Pancreas (tissue), 10 donors: ENCODE results near the gene ERBB2. TPM values are rescaled to one million over a fixed set of nuclear protein-coding genes. Genes with fewer than 3 reads are reported as not detected.

ENCODE experiments used
- ATAC-seq, 4 donors: fragments of 200-7000 bp; cut with Tn5 transposase; one replicate each; pipeline versions ENCODE4 v1.8.0 to v1.9.1; 2020; ENCODE audit warnings: mild to moderate bottlenecking in 4 of 4, moderate library complexity in 4 of 4
- DNase-seq, 6 donors: peaks; one replicate each; pipeline ENCODE4 v3.0.0-alpha.2; 2020
- FAIRE-seq: peaks from 2 replicates; lab custom pipeline; 2012; peaks lifted over from hg19 to GRCh38; lab: Jason Lieb, UNC
- H3K27ac ChIP-seq, 4 donors: fragments of 200-600 bp; sonication (generic); 1 replicate in 3 of 4; 2 replicates in 1 of 4; pipeline versions ENCODE4 v1.5.0 to v1.8.0; 2020
- H3K27me3 ChIP-seq, 4 donors: fragments of 200-600 bp; one replicate each; pipeline ENCODE4 v1.8.0; 2021
- H3K36me3 ChIP-seq, 3 donors: fragments of 200-600 bp; sonication (generic) in 1 of 3; one replicate each; pipeline versions ENCODE4 v1.5.0 to v1.8.0; 2020 to 2021
- H3K4me1 ChIP-seq, 3 donors: fragments of 200-600 bp; one replicate each; pipeline ENCODE4 v1.8.0; 2021
- H3K4me3 ChIP-seq, 4 donors: fragments of 200-600 bp; sonication (generic) in 2 of 4; one replicate each; pipeline versions ENCODE4 v1.5.0 to v1.8.0; 2020 to 2021
- H3K9me3 ChIP-seq, 4 donors: fragments of 200-600 bp; one replicate each; pipeline ENCODE4 v1.8.0; 2021
- WGBS, 2 donors: extraction: QIAGEN DNeasy Blood & Tissue Kit; methylation state at CpG; one replicate each; pipeline ENCODE4 v1.1.7; 2013; 5-methylcytosine and 5-hydroxymethylcytosine counted together
- intact Hi-C, 3 donors: fragments of 100-400 bp; cut with DNase I; formaldehyde crosslinking; loops; one replicate each; pipeline versions ENCODE4 v1.11.1 to v1.14.2; 2022
- polyA plus RNA-seq, 2 donors: library from polyadenylated mRNA; stranded (reverse); fragments of 200-250 nt; gene quantifications; one replicate each; pipeline ENCODE4 v1.2.3, GENCODE V29; 2013
- total RNA-seq, 6 donors: library from RNA; stranded (reverse); fragmentation: NEBNext Ultra II Directional in 4 of 6; extraction: Animal tissue kit (Norgen Biotek cat#: 25700) in 4 of 6; gene quantifications; one replicate each; pipeline versions ENCODE4 v1.2.1 to v1.2.4, GENCODE V29; 2021 to 2023
- TF ChIP-seq, protein P1 (sequence below), 4 donors: fragments of 200-600 bp; sonication (generic) in 3 of 4; IDR thresholded peaks; one replicate each; pipeline versions ENCODE4 v1.5.0 to v1.8.0; 2021; ENCODE audit warnings: antibody characterized with exemption in 4 of 4
- donor health status: healthy with polysubstance abuse.
- donor health status: DM: no; HTN: no; CAD: no; lungs with moderate emphysema.
- donor health status: DM: no; HTN: no; CAD: no.
- donor health status: control.
- donor health status: control.
- donor health status: Bipolar disorder and iron deficiency.
- donor health status: DM: yes; HTN: yes; CAD: no.
- donor health status: DM: no; HTN: no; CAD: no.
- donor health status: DM: no; HTN: no; CAD: no.
- donor health status: DM: yes; HTN: yes; CAD: no.

ERBB2 gene
- total and polyA plus RNA-seq, 8 donors: 37.2 to 78.9 (median 43.9) TPM

GRCh38 chr17:39678340-39679116 is 21.3 kb upstream of the ERBB2 start:
- FAIRE-seq (no peak), ATAC-seq (no peak), DNase-seq (peak in 1 of 6 donors; percentile 51)
- Histone ChIP-seq H3K27ac (no peak overlapping the region), H3K36me3 (no peaks in the 10 kb centered on the region), H3K4me3 (no peak overlapping the region), H3K9me3 (no peaks in the 10 kb centered on the region), H3K4me1 (peaks cover 0 to 8% (median 5%) of the 10 kb centered on the region in 3 donors), H3K27me3 (no peaks in the 10 kb centered on the region)
- TF ChIP-seq, protein P1, sequence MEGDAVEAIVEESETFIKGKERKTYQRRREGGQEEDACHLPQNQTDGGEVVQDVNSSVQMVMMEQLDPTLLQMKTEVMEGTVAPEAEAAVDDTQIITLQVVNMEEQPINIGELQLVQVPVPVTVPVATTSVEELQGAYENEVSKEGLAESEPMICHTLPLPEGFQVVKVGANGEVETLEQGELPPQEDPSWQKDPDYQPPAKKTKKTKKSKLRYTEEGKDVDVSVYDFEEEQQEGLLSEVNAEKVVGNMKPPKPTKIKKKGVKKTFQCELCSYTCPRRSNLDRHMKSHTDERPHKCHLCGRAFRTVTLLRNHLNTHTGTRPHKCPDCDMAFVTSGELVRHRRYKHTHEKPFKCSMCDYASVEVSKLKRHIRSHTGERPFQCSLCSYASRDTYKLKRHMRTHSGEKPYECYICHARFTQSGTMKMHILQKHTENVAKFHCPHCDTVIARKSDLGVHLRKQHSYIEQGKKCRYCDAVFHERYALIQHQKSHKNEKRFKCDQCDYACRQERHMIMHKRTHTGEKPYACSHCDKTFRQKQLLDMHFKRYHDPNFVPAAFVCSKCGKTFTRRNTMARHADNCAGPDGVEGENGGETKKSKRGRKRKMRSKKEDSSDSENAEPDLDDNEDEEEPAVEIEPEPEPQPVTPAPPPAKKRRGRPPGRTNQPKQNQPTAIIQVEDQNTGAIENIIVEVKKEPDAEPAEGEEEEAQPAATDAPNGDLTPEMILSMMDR (IDR thresholded peaks at IDR 0.05): no peak
- intact Hi-C loops: no loop called here
- 88 to 91% methylated on average over 13 of the region's 13 CpGs for WGBS, 2 donors

DNA sequence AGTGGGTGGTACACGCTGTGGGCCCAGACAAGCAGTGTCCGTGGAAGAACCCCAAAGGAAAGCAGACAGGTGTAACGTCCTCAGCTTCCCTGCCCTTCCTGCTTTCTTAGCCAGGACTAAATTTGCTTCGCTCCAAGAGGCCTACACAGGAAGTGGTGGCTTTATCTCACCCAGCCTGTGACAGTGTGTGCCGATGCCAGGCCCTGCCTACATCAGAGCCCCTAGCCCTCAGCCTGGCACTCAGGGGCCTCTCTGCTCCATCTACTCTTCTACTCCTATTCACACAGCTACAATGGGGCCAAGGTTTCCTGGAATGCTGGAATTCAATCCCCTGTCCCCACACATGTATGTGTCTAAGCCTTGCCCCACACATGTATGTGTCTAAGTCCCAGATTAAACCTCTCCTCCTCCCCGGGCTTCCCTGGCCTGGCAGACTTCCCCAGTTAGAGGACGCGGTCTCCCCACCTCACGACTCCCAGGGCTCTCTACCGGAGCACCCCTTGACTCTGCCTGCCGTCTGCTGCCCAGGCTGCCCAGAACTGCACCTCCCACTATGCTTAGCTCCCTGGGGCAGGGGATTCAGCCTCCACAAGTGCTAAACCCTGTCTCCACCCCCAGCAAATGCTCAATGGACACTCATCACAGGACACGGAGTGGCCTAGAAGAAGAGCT is 20.2 kb upstream of the ERBB2 start:
- Histone ChIP-seq H3K9me3 (no peaks in the 10 kb centered on the region), H3K4me3 (no peak overlapping the region), H3K4me1 (peaks cover 0 to 8% (median 5%) of the 10 kb centered on the region in 3 donors), H3K36me3 (peaks cover 0 to 4% (median 0%) of the 10 kb centered on the region in 3 donors), H3K27ac (no peak overlapping the region), H3K27me3 (no peaks in the 10 kb centered on the region)
- no peak for FAIRE-seq
- DNase-seq: peak in 1 of 6 donors; percentile 26
- 83 to 87% methylated on average over 12 of the region's 12 CpGs for WGBS, 2 donors
- intact Hi-C loops: no loop called here
- ATAC-seq: no peak
- TF ChIP-seq, protein P1 (IDR thresholded peaks at IDR 0.05): no peak

GRCh38 chr17:39683295-39683939 is 16.4 kb upstream of the ERBB2 start:
- H3K27ac ChIP-seq: no peak overlapping the region
- DNase-seq (peak in 1 of 6 donors; percentile 16), ATAC-seq (no peak), FAIRE-seq (no peak)
- H3K27me3 ChIP-seq: no peaks in the 10 kb centered on the region
- intact Hi-C loops: no loop called here
- peaks cover 0 to 4% (median 0%) of the 10 kb centered on the region in 3 donors for H3K36me3 ChIP-seq
- 82 to 88% methylated on average over 9 of the region's 9 CpGs for WGBS, 2 donors
- no peak overlapping the region for H3K4me3 ChIP-seq
- peaks cover 0 to 2% (median under 1%) of the 10 kb centered on the region in 3 donors for H3K4me1 ChIP-seq
- TF ChIP-seq, protein P1 (IDR thresholded peaks at IDR 0.05): no peak
- no peaks in the 10 kb centered on the region for H3K9me3 ChIP-seq

- no peak for ATAC-seq
- DNase-seq: peak in 2 of 6 donors; percentile 13 to 45
These were observed 15.3 kb upstream of the ERBB2 start for GRCh38 chr17:39684369-39685192.

More at GRCh38 chr17:39684369-39685192, 15.3 kb upstream of the ERBB2 start:
- no peaks in the 10 kb centered on the region for H3K9me3 ChIP-seq
- H3K27ac ChIP-seq: no peak overlapping the region
- H3K27me3 ChIP-seq: no peaks in the 10 kb centered on the region
- TF ChIP-seq, protein P1 (IDR thresholded peaks at IDR 0.05): no peak
- no peak overlapping the region for H3K4me3 ChIP-seq
- FAIRE-seq: no peak
- 87 to 94% methylated on average over 12 of the region's 12 CpGs for WGBS, 2 donors
- intact Hi-C loops: no loop called here
- peaks cover 0 to 7% (median 5%) of the 10 kb centered on the region in 3 donors for H3K4me1 ChIP-seq
- peaks cover 0 to 4% (median 0%) of the 10 kb centered on the region in 3 donors for H3K36me3 ChIP-seq
